NCI-H187 treated with DMSO at 0.1 percent for 48 hours (cell line): Measurements from ENCODE around the gene DNMT1.
"Not testable (repeated sequence)": the region's sequence is repeated elsewhere in the genome, so short reads cannot be mapped to it uniquely, and the experiment has no call there.

Source experiments
- DNase-seq: peaks from one replicate; lab custom pipeline; 2025; lab: John Stamatoyannopoulos, UW

The DNMT1 gene

GRCh38 chr19:10220695-10221094 is 25.9 kb upstream of the DNMT1 start:
- DNase-seq, result no peak

GRCh38 chr19:10219678-10220077 is 24.9 kb upstream of the DNMT1 start:
- no peak for DNase-seq

DNA sequence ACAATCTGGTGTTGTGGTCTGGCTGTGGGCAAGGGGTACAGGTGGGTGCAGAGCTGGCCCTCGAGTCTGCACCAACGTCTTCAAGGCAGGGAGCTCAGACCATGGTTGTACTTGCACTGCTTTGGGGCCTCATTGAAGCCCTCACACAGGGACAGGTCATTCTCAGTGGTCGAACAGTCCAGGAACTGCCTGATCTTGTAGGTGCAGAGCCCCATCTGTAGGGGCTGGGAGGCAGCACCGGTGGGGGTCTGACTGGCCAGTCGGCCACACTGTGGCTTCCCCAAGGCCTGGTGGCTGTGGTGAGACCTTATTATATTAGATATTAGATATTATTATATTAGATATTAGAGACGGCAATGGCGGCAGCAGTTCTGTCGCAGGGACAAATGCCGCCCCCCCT is 22.3 kb upstream of the DNMT1 start:
- DNase-seq, result no peak

DNA sequence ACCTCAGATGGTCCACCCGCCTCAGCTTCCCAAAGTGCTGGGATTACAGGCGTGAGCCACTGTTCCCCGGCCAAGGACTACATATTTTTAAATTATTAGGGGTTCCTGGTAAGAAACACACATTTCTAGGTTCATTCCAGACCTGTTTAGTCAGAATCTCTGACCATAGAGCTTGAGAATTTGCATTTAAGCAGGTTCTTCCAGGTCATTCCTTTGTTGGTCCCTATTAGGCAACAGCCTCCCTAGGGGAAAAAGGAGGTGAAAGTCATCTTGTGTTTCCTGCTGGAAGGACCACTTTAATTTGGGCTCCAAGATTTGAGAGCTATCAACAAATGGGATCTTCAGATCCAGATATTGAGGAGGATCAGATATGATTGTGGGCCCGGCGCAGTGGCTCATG is 20.0 kb upstream of the DNMT1 start:
- DNase-seq, result no peak

GRCh38 chr19:10211691-10212090 is 16.9 kb upstream of the DNMT1 start:
- DNase-seq, result no peak

DNA sequence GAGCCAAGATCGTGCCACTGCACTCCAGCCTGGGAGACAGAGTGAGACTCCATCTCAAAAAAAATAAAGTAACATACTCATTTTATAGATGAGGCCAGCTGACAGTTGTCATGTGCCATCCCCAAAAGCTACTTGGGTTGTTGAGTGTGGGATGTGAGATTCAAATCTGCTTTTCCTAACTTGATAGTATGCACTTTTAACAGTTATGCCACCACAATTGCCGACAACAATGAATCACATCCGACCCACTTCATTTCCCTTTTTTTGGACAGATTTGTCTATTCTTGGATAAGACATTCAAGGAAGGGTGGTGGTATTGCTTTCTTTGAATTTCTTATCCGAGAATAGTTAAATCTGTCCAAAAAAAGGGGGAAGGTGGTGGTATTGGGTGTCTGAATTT is 16.3 kb upstream of the DNMT1 start:
- DNase-seq, result no peak

DNA sequence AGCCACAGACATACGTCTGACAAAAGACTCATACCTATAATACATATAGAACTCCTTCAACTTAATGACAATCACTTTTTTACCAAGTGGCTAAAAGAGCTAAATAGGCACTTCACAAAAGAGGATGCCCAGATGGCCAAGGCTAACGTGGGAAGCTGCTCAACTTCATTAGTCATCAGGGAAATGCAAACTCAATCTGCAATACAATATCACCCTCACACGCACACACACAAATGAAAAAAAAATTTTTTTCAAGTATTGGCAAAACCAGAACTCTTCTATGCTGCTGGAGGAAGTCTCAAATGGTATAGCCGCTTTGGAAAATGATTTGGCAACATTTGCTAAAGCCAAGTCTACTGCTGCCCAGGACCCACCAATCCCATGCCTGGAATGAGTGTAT is 14.6 kb upstream of the DNMT1 start:
- DNase-seq, result no peak

- no peak for DNase-seq
Observed at GRCh38 chr19:10207026-10207425, 12.3 kb upstream of the DNMT1 start.

DNA sequence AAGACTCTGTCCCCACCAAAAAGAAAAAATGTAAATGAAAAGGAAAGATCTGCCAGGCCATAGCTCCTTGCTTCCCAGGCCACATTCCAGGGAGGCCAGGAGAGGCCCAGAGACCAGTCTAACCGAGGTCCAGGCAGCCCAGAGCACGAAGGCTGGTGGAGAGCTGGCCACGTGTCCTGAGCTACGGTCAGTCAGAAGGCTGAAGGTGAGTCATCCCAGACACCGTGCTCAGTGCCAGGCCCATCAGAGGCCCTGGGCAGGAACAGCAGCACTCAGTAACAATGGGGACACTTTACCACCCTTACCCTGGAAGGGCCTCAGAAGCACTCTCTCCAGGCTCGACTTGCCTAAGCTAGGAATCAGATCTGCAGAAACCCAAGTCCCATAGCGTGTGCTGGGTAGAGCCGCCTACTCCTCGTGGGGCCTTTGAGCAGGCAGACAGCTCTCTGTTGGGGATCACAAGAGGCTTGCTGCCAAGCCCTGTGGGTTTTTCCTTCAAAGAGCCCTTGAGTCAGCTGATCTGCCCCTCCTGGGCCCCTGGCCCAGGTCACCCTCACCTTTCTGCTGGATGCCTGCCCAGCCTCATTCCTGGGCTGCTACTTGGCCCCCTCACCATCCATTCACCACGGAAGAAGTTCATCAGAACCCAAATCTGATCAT is 11.6 kb upstream of the DNMT1 start:
- no peak for DNase-seq

- DNase-seq, result no peak
Observed at GRCh38 chr19:10205636-10206035, 10.9 kb upstream of the DNMT1 start.

DNA sequence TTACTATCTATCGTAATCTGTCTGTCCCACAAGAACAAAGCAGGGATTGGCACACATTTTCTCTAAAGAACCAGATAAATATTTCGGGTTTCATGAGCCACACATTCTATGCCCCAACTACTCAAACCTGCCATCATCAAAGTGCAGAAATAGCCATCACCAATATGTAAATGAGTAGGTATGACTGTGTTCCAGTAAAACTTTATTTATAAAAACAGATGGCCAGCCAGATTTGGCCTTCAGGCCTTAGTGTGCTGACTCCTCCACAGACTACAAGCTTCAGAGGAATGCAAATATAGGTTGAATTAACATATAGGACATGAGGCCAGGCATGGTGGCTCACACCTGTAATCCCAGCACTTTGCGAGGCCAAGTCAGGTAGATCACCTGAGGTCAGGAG is 8.9 kb upstream of the DNMT1 start:
- no peak for DNase-seq

DNA sequence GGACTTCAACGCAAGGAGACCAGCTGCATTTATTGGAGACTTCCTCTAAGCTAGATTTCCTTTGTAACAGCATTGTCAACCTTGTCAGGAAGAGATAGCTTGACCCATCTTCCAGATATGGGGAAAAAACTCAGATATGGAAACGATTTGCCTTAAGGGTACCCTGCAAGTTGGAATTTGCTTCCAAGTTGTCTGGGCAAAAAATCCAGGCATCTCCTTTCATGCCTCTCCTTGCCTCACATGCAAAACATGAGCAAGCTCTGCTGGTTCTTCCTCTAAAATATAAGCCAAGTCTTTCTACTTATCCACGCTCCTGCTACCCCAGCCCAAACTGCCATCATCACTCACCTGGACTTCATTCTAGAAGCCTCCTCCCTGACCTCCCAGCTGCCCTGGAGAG is 6.4 kb upstream of the DNMT1 start:
- DNase-seq, result no peak

GRCh38 chr19:10200101-10200500 is 5.3 kb upstream of the DNMT1 start:
- DNase-seq, result not testable (repeated sequence)

GRCh38 chr19:10198889-10199644 is 4.3 kb upstream of the DNMT1 start:
- not testable (repeated sequence) for DNase-seq

GRCh38 chr19:10195199-10195519 is 406 bp upstream of the DNMT1 start:
- DNase-seq, result no peak

- no peak for DNase-seq
Observed at GRCh38 chr19:10193790-10194499, 808 bp downstream of the DNMT1 start.

DNA sequence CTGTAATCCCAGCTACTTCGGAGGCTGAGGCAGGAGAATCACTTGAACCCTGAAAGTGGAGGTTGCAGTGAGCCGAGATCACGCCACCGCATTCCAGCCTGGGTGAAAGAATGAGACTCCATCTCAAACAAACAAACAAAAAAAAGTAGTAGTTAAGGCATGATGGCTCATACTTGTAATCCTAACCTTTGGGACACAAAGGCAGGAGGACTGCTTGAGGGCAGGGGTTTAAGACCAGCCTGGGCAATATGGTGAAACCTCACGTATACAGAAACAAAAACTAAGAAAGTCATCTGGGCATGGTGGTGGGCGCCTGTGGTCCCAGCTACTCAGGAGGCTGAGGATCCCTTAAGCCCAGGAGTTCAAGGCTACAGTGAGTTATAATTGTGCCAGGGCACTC is 1.8 kb downstream of the DNMT1 start:
- no peak for DNase-seq

DNA sequence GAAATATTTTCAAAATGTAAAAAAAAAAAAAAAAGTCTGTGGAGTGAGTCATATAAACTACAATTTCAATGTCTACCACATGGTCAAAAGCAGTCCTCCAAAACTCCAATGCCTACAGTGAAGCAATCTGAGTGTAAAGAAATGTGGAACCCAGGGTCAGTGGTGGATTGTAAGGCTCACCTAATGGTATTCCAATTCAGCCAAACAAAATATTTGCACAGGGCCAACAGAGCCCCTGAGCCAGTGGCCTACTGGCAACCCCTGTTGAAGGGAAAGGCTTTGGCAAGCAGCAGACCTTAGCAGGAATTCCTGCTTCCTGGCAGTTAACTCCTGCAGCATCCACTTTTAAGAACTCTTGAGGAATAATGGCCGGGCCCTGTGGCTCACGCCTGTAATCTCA is 3.4 kb downstream of the DNMT1 start:
- DNase-seq, result no peak

DNA sequence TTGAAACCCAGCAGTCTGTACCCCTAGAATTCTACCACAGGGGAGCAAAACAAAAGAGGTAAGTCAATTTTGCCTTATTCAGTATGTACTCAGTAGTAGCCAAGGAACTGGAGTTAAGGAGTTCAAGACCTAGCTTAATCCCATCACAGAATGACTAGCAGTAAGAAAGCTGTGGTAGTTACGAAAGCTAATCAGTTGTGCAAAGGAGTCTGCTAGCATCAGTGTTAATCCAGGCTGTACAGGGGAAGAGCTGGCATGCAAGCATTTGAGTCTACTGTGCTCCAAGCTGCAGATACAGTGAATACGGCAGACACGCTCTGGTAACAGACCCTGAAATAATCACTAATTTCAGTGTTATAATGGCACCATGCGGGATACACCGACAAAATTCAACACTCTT is 4.7 kb downstream of the DNMT1 start:
- DNase-seq, result no peak

DNA sequence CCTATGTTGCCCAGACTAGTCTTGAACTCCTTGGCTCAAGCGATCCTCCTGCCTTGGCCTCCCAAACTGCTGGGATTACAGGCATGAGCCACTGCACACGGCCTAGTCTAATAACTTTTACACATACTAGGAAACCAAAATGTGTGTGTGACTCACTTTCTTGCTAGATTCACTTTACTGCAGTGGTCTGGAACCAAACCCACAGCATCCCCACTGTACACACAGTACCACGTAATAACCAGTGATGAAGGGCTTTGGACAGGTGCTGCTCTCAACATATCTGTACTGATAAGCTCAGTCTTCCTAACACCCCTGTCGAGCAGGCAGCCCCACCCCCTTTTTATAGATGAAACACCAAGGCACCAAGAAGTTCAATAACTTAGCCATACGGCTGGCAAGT is 5.1 kb downstream of the DNMT1 start:
- DNase-seq, result no peak

GRCh38 chr19:10187315-10187714 is 7.4 kb downstream of the DNMT1 start:
- DNase-seq, result no peak

- DNase-seq, result no peak
Observed at GRCh38 chr19:10184636-10185035, 10.1 kb downstream of the DNMT1 start.

GRCh38 chr19:10183926-10184325 is 10.8 kb downstream of the DNMT1 start:
- DNase-seq, result no peak
